HL-60 (cell line): ENCODE measurements around the gene TIMM8B.

ENCODE experiments used
- DNase-seq, 2 experiments: peaks; one replicate each; pipeline ENCODE4 v3.0.0-alpha.2; 2010 to 2020; ENCODE audit warnings: low read depth in 1 of 2, low spot score in 1 of 2
- H3K27ac ChIP-seq: fragments of 250-450 bp; sonication (Bioruptor Pico); replicated peaks from 2 replicates; pipeline ENCODE4 v1.5.1; 2020; ENCODE audit warnings: mild to moderate bottlenecking, moderate library complexity
- H3K27me3 ChIP-seq: fragments of 250-450 bp; sonication (Bioruptor Pico); 2 replicates; pipeline ENCODE4 v1.5.1; 2021; ENCODE audit warnings: mild to moderate bottlenecking, moderate library complexity; ENCODE audit not compliant: insufficient read depth, poor library complexity, severe bottlenecking
- H3K4me3 ChIP-seq: replicated peaks from 2 replicates; pipeline ENCODE4 v1.5.1; 2011; ENCODE audit warnings: mild to moderate bottlenecking, control low read depth, low read length; ENCODE audit not compliant: insufficient read depth
- GABPA ChIP-seq: IDR thresholded peaks from 2 replicates; pipeline ENCODE4 v1.6.1; 2012; ENCODE audit warnings: low read depth
- POLR2AphosphoS5 ChIP-seq: IDR thresholded peaks from 2 replicates; pipeline ENCODE4 v1.6.1; 2012; ENCODE audit warnings: low read depth
- REST ChIP-seq: IDR thresholded peaks from 2 replicates; pipeline ENCODE4 v1.6.1; 2012; ENCODE audit warnings: low read depth; ENCODE audit not compliant: insufficient replicate concordance
- SPI1 ChIP-seq: IDR thresholded peaks from 2 replicates; pipeline ENCODE4 v1.6.1; 2012; ENCODE audit warnings: low read depth, mild to moderate bottlenecking, borderline replicate concordance
- TF ChIP-seq, protein P1 (sequence below): IDR thresholded peaks from one replicate; pipeline ENCODE4 v1.5.1; 2011; ENCODE audit warnings: low read length, control low read depth, inconsistent platforms; ENCODE audit not compliant: insufficient read depth

The TIMM8B gene

DNA sequence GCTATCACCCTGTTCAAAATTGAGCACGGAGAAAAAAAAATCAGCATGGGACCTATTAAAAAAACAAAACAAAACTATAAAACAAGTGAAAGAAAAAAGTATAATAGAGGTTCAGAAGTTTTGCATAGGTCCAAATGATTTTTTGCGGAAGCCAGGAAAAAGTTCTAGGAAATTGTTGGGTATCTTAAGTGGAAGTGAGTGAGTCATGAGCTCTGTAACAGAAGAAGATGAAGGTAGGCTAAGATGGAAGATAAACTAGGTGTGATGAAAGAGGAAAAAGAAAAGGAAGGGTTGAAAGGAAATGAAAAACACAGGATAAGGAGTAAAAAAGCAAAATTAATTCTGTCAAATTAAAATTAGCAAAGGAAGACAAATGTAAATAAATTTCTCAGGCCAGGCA, 27.9 kb upstream of the TIMM8B start:
- DNase-seq = no peak
- no peak overlapping the region for H3K27ac ChIP-seq
- no peak overlapping the region for H3K4me3 ChIP-seq
- H3K27me3 ChIP-seq = no peaks in the 10 kb centered on the region
- TF ChIP-seq POLR2AphosphoS5 = no peak
- TF ChIP-seq, protein P1, sequence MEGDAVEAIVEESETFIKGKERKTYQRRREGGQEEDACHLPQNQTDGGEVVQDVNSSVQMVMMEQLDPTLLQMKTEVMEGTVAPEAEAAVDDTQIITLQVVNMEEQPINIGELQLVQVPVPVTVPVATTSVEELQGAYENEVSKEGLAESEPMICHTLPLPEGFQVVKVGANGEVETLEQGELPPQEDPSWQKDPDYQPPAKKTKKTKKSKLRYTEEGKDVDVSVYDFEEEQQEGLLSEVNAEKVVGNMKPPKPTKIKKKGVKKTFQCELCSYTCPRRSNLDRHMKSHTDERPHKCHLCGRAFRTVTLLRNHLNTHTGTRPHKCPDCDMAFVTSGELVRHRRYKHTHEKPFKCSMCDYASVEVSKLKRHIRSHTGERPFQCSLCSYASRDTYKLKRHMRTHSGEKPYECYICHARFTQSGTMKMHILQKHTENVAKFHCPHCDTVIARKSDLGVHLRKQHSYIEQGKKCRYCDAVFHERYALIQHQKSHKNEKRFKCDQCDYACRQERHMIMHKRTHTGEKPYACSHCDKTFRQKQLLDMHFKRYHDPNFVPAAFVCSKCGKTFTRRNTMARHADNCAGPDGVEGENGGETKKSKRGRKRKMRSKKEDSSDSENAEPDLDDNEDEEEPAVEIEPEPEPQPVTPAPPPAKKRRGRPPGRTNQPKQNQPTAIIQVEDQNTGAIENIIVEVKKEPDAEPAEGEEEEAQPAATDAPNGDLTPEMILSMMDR = no peak
- TF ChIP-seq GABPA = no peak
- no peak for TF ChIP-seq REST
- TF ChIP-seq SPI1 = no peak

DNA sequence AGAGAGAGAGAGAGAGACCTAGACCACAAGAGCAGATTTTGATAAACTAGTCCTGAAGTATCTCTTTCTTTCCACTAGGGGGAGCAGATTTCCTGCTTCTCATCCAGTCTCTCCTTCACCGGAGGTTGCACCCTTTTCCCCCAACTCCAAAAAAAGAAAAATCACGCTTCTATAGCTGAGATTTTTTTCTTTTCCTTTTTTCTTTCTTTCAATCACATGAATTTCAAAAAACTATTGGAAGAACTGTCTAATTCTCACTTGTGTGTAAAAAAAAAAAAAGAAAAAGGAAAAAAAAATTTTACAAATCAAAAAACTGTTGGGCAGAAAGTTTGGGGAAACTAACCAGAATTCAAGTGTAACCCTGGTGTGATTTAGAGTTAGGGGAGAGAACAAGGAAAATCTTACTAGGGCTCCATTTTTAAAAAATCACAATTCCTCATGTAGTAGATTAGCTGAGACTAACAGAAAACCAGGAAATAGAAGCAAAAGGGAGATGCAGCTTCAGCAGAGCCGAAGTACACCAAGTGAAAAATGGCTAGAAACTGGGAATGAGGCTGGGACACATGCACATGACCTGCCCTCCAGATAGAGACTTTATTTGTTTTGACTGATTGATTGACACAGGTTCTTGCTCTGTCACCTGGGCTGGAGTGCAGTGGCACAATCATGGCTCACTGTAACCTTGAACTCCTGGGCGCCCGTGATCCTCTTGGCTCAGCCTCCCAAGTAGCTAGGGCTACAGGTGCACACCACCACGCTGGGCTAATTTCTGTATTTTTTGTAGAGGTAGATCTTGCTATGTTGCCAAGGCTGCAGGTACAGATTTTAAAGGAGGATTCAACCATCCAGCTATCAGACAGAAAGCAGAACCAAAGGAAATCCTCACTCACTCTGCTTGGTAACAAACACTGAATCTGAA, 27.2 kb upstream of the TIMM8B start:
- no peak for TF ChIP-seq GABPA
- TF ChIP-seq, protein P1 = peak; percentile 40
- Histone ChIP-seq H3K27me3 (no peaks in the 10 kb centered on the region), H3K27ac (no peak overlapping the region), H3K4me3 (no peak overlapping the region)
- peak; percentile 30 to 57 for DNase-seq

DNA sequence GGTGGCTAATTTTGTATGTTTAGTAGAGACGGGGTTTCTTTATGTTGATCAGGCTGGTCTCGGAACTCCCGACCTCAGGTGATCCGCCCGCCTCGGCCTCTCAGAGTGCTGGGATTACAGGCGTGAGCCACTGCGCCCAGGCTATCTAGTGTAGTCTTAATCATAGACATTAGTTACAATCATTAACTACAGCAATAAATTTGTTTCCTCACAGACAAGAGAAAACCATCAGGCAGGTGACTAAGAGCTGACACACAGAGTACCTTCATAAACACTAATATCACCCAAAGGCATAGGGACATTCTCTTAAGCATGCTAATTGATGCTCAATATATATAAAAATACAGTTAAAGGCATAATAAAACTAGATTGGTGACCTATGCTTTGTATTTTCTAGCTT, 19.5 kb upstream of the TIMM8B start:
- H3K4me3 ChIP-seq = no peak overlapping the region
- TF ChIP-seq SPI1 (no peak), POLR2AphosphoS5 (no peak), GABPA (no peak), REST (no peak)
- TF ChIP-seq, protein P1 = no peak
- no peaks in the 10 kb centered on the region for H3K27me3 ChIP-seq
- H3K27ac ChIP-seq = no peak overlapping the region
- DNase-seq = no peak

DNA sequence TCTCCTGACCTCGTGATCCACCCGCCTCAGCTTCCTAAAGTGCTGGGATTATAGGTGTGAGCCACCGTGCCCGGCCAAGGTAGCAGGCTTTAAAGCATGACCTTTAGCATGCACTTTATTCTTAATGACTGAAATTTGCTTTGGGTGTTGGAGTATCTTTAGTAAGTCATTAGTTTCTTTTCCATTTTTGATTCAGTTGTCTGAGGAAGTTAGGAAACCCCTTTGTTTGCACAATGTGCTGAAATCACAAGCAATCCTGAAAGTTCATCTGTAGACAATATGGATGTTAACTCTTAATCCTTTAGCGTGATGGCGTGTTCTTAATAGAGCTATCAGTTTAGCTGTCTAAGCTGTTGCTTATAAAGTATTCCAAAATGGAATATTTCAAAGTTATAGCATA, 16.9 kb upstream of the TIMM8B start:
- H3K27ac ChIP-seq = peak overlapping the region; percentile 3

More for the DNA sequence above, 16.9 kb upstream of the TIMM8B start:
- Histone ChIP-seq H3K4me3 (no peak overlapping the region), H3K27me3 (no peaks in the 10 kb centered on the region)
- TF ChIP-seq SPI1 = no peak
- no peak for TF ChIP-seq GABPA
- TF ChIP-seq, protein P1 = no peak
- no peak for TF ChIP-seq POLR2AphosphoS5
- TF ChIP-seq REST = no peak
- DNase-seq = peak in 1 of 2 experiments; percentile 59
